ENCODE measurements around the gene HOXC6. TPM values are rescaled to one million over a fixed set of nuclear protein-coding genes. Genes with fewer than 3 reads are reported as not detected.

Gene HOXC6
- total RNA-seq, 1 donor from 2014 or later = 0.32 TPM

GRCh38 chr12:54024127-54024526 is 4.1 kb upstream of the HOXC6 start:
- Mint-ChIP-seq H3K9me3 (ENCODE audit: unreplicated experiment) (peaks cover 2% of the 10 kb centered on the region), H3K36me3 (ENCODE audit: unreplicated experiment) (no peaks in the 10 kb centered on the region), H3K27ac (ENCODE audit: unreplicated experiment) (no peak overlapping the region), H3K4me1 (ENCODE audit: low read depth, unreplicated experiment) (peaks cover 3% of the 10 kb centered on the region), H3K27me3 (ENCODE audit: unreplicated experiment) (peaks cover 49% of the 10 kb centered on the region), H3K4me3 (ENCODE audit: unreplicated experiment) (no peak overlapping the region)
- DNase-seq = no peak
- no peak for TF ChIP-seq CTCF (IDR thresholded peaks at IDR 0.05; ENCODE audit: partially characterized antibody, unreplicated experiment)

GRCh38 chr12:54024581-54025305 is 3.5 kb upstream of the HOXC6 start:
- no peak overlapping the region for H3K4me3 Mint-ChIP-seq (ENCODE audit: unreplicated experiment)
- no peaks in the 10 kb centered on the region for H3K36me3 Mint-ChIP-seq (ENCODE audit: unreplicated experiment)
- no peak for DNase-seq
- H3K27me3 Mint-ChIP-seq (ENCODE audit: unreplicated experiment) = peaks cover 48% of the 10 kb centered on the region
- H3K27ac Mint-ChIP-seq (ENCODE audit: unreplicated experiment) = no peak overlapping the region
- TF ChIP-seq CTCF (IDR thresholded peaks at IDR 0.05; ENCODE audit: partially characterized antibody, unreplicated experiment) = no peak
- H3K9me3 Mint-ChIP-seq (ENCODE audit: unreplicated experiment) = peaks cover 2% of the 10 kb centered on the region
- peaks cover 3% of the 10 kb centered on the region for H3K4me1 Mint-ChIP-seq (ENCODE audit: low read depth, unreplicated experiment)

GRCh38 chr12:54025499-54026405 is 2.5 kb upstream of the HOXC6 start:
- DNase-seq = no peak
- TF ChIP-seq CTCF (IDR thresholded peaks at IDR 0.05; ENCODE audit: partially characterized antibody, unreplicated experiment) = no peak
- Mint-ChIP-seq H3K4me1 (ENCODE audit: low read depth, unreplicated experiment) (peaks cover 4% of the 10 kb centered on the region), H3K9me3 (ENCODE audit: unreplicated experiment) (peaks cover 2% of the 10 kb centered on the region), H3K4me3 (ENCODE audit: unreplicated experiment) (no peak overlapping the region), H3K27me3 (ENCODE audit: unreplicated experiment) (peaks cover 45% of the 10 kb centered on the region), H3K27ac (ENCODE audit: unreplicated experiment) (no peak overlapping the region), H3K36me3 (ENCODE audit: unreplicated experiment) (no peaks in the 10 kb centered on the region)

DNA sequence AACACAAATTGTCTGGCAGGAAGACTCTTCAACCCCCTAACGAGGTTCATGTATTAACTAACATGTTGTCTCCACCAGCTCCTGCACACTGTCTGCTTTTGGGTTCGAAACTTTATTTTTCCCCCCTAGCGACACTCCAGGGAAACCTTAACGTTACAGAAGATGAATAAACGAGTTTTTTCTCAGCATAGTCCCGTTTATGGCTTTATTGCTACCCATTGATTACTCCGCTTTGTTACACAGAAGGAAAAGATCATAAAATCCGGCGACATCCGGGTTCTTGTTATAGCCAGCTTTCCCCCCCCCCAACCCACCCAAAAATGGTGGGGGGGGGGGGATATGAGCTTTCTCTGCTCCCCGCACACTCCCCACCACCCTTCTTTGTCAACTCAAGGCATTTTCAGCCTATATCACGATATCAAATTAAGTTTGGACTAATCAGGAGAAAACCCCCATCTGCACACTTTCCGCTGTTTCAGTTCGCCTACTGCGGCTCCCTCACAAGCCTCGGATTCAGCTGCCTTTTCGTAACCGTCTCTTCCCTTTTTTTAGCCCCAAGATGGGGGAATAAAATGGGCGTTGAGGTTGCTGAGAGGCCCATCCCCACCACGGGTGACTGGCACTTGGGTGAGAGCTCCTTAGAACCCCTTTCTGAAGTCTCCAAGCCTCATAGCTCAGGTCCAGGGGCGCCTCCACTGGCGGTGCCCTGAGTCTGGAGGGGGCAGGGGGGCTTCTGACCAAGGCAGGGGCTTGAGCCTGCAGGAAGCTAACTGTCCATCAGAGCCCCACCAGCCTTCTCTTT is 1.4 kb upstream of the HOXC6 start:
- Mint-ChIP-seq H3K9me3 (ENCODE audit: unreplicated experiment) (peaks cover 2% of the 10 kb centered on the region), H3K4me1 (ENCODE audit: low read depth, unreplicated experiment) (peaks cover 4% of the 10 kb centered on the region), H3K36me3 (ENCODE audit: unreplicated experiment) (no peaks in the 10 kb centered on the region), H3K27me3 (ENCODE audit: unreplicated experiment) (peaks cover 39% of the 10 kb centered on the region), H3K4me3 (ENCODE audit: unreplicated experiment) (no peak overlapping the region), H3K27ac (ENCODE audit: unreplicated experiment) (no peak overlapping the region)
- DNase-seq = no peak
- no peak for TF ChIP-seq CTCF (IDR thresholded peaks at IDR 0.05; ENCODE audit: partially characterized antibody, unreplicated experiment)
